Ovary (tissue), 3 donors: ENCODE results near the gene TUBB4B.

ENCODE experiments used
- EP300 ChIP-seq: sonication (generic); formaldehyde crosslinking; IDR thresholded peaks from one replicate; pipeline ENCODE4 v1.6.1; 2017; ENCODE audit warnings: antibody characterized with exemption
- TF ChIP-seq, protein P1 (sequence below), 3 donors: fragments of 450-650 bp in 2 of 3; fragments of 200-600 bp in 1 of 3; IDR thresholded peaks; one replicate each; pipeline versions ENCODE4 v1.5.1 to v1.8.0; 2016 to 2022; ENCODE audit warnings: antibody characterized with exemption in 3 of 3, mild to moderate bottlenecking in 1 of 3
- donor health status: DM: no; HTN: no; CAD: no.

DNA sequence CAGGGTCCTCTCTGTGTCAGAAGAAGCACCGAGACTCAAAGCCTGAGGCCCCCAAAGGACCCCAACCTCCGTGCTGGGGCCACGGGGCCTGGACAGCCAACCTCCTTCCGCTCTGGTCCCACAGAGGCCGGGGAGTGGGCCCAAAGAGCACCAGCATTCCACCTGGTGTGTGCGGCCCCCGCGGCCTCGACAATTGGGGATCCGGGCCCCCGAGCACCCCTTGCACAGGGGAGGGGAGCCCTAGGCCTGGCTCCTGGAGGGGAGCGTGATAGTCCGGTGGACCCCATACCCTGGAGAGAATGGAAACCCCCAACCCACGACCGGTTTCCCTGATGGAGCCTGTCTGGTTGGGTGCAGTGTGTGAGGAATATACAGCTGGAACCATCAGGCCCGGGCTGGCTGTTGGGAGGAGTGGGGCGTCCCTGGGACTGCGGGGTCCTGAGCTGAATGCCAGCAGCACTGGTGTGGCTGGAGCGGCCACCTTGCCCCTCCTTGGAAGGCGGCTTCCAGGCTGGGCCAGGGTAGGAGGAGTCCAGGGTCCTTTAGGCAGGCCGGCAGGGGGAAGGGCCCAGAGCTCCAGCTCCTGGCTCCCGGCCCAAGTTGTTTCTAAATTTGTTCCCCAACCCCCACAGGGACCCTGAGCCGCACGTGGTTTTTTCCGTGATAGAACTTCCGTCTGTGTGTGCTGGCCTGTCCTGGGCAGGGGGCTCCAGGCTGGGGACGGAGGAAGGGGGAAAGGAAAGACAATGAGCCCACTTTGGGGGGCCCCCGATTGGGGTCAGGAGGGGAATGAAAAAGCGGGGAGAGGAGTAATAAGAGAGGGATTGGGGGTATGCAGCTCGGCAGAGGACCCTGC, 35.6 kb downstream of the TUBB4B start:
- TF ChIP-seq EP300 = no peak
- TF ChIP-seq, protein P1, sequence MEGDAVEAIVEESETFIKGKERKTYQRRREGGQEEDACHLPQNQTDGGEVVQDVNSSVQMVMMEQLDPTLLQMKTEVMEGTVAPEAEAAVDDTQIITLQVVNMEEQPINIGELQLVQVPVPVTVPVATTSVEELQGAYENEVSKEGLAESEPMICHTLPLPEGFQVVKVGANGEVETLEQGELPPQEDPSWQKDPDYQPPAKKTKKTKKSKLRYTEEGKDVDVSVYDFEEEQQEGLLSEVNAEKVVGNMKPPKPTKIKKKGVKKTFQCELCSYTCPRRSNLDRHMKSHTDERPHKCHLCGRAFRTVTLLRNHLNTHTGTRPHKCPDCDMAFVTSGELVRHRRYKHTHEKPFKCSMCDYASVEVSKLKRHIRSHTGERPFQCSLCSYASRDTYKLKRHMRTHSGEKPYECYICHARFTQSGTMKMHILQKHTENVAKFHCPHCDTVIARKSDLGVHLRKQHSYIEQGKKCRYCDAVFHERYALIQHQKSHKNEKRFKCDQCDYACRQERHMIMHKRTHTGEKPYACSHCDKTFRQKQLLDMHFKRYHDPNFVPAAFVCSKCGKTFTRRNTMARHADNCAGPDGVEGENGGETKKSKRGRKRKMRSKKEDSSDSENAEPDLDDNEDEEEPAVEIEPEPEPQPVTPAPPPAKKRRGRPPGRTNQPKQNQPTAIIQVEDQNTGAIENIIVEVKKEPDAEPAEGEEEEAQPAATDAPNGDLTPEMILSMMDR (IDR thresholded peaks at IDR 0.05) = no peak
